SK-N-SH (cell line): Measurements from ENCODE around the gene CDK6.

Source experiments
- EP300 ChIP-seq, 2 experiments: IDR thresholded peaks; 2 replicates each; pipeline versions ENCODE4 v1.4.0 to v1.6.1; 2012; ENCODE audit warnings: borderline replicate concordance in 1 of 2, low read depth in 1 of 2, low read length in 1 of 2
- EZH2phosphoT487 ChIP-seq: fragments of 200-600 bp; sonication (generic); IDR thresholded peaks from 2 replicates; pipeline ENCODE4 v1.6.1; 2017; ENCODE audit warnings: low read depth, mixed run types, mild to moderate bottlenecking, antibody characterized with exemption, moderate library complexity, borderline replicate concordance
- FOSL2 ChIP-seq: IDR thresholded peaks from 2 replicates; pipeline ENCODE4 v1.4.0; 2012; ENCODE audit warnings: low read depth, mild to moderate bottlenecking, moderate library complexity, borderline replicate concordance
- GABPA ChIP-seq: IDR thresholded peaks from 2 replicates; pipeline ENCODE4 v1.4.0; 2012; ENCODE audit warnings: low read depth, mild to moderate bottlenecking
- JUND ChIP-seq: IDR thresholded peaks from 2 replicates; pipeline ENCODE4 v1.4.0; 2012
- MAX ChIP-seq: IDR thresholded peaks from 2 replicates; pipeline ENCODE4 v1.4.0; 2012; ENCODE audit warnings: low read depth
- MEF2A ChIP-seq: IDR thresholded peaks from 2 replicates; pipeline ENCODE4 v1.4.0; 2012; ENCODE audit warnings: low read depth, borderline replicate concordance
- NFIC ChIP-seq: IDR thresholded peaks from 2 replicates; pipeline ENCODE4 v1.4.0; 2012; ENCODE audit warnings: borderline replicate concordance
- RAD21 ChIP-seq: IDR thresholded peaks from 2 replicates; pipeline ENCODE4 v1.6.1; 2012; ENCODE audit warnings: mild to moderate bottlenecking, low read length
- REST ChIP-seq: IDR thresholded peaks from 2 replicates; pipeline ENCODE4 v1.6.1; 2012; ENCODE audit warnings: mild to moderate bottlenecking, low read depth, low read length, moderate library complexity
- SMC3 ChIP-seq: IDR thresholded peaks from 2 replicates; pipeline ENCODE4 v1.6.1; 2012; ENCODE audit warnings: low read depth, low read length, improper control_type of control experiment
- TF ChIP-seq, protein P1 (sequence below): fragments of 200-600 bp; sonication (generic); IDR thresholded peaks from 2 replicates; pipeline ENCODE4 v1.6.1; 2017; ENCODE audit warnings: antibody characterized with exemption, mild to moderate bottlenecking, moderate library complexity
- TF ChIP-seq, protein P2 (sequence below): IDR thresholded peaks from 2 replicates; pipeline ENCODE4 v1.4.0; 2012; ENCODE audit warnings: low read depth, borderline replicate concordance

GRCh38 chr7:92841192-92841591, 4.8 kb upstream of the CDK6 start:
- TF ChIP-seq, protein P1, sequence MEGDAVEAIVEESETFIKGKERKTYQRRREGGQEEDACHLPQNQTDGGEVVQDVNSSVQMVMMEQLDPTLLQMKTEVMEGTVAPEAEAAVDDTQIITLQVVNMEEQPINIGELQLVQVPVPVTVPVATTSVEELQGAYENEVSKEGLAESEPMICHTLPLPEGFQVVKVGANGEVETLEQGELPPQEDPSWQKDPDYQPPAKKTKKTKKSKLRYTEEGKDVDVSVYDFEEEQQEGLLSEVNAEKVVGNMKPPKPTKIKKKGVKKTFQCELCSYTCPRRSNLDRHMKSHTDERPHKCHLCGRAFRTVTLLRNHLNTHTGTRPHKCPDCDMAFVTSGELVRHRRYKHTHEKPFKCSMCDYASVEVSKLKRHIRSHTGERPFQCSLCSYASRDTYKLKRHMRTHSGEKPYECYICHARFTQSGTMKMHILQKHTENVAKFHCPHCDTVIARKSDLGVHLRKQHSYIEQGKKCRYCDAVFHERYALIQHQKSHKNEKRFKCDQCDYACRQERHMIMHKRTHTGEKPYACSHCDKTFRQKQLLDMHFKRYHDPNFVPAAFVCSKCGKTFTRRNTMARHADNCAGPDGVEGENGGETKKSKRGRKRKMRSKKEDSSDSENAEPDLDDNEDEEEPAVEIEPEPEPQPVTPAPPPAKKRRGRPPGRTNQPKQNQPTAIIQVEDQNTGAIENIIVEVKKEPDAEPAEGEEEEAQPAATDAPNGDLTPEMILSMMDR = no peak
- TF ChIP-seq EP300 (IDR thresholded peaks at IDR 0.05; ENCODE audit: borderline replicate concordance in 1 of 2, low read depth in 1 of 2, low read length in 1 of 2) = no peak
- no peak for TF ChIP-seq RAD21
- no peak for TF ChIP-seq REST
- TF ChIP-seq EZH2phosphoT487 = no peak
- no peak for TF ChIP-seq FOSL2
- TF ChIP-seq GABPA = no peak
- no peak for TF ChIP-seq MAX
- TF ChIP-seq, protein P2, sequence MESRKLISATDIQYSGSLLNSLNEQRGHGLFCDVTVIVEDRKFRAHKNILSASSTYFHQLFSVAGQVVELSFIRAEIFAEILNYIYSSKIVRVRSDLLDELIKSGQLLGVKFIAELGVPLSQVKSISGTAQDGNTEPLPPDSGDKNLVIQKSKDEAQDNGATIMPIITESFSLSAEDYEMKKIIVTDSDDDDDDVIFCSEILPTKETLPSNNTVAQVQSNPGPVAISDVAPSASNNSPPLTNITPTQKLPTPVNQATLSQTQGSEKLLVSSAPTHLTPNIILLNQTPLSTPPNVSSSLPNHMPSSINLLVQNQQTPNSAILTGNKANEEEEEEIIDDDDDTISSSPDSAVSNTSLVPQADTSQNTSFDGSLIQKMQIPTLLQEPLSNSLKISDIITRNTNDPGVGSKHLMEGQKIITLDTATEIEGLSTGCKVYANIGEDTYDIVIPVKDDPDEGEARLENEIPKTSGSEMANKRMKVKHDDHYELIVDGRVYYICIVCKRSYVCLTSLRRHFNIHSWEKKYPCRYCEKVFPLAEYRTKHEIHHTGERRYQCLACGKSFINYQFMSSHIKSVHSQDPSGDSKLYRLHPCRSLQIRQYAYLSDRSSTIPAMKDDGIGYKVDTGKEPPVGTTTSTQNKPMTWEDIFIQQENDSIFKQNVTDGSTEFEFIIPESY = no peak
- TF ChIP-seq SMC3 = no peak
- no peak for TF ChIP-seq JUND
- TF ChIP-seq MEF2A = no peak
- no peak for TF ChIP-seq NFIC
